Tibial nerve (tissue), 4 donors: ENCODE results near the gene TNRC6A.

Source experiments
- EP300 ChIP-seq, 2 donors: sonication (generic); formaldehyde crosslinking; IDR thresholded peaks; one replicate each; pipeline ENCODE4 v1.6.1; 2017; ENCODE audit warnings: antibody characterized with exemption in 2 of 2, mild to moderate bottlenecking in 1 of 2
- POLR2A ChIP-seq, 2 donors: fragments of 450-650 bp; IDR thresholded peaks; one replicate each; pipeline ENCODE4 v1.6.1; 2017; ENCODE audit warnings: antibody characterized with exemption in 2 of 2, mild to moderate bottlenecking in 2 of 2, moderate library complexity in 2 of 2
- TF ChIP-seq, protein P1 (sequence below), 5 experiments: fragments of 200-600 bp in 3 of 5; fragments of 450-650 bp in 2 of 5; sonication (generic) in 3 of 5; IDR thresholded peaks; one replicate each; pipeline ENCODE4 v1.5.1; 2016 to 2019; ENCODE audit warnings: antibody characterized with exemption in 5 of 5, mild to moderate bottlenecking in 3 of 5, moderate library complexity in 2 of 5

GRCh38 chr16:24683250-24683649 is 46.2 kb upstream of the TNRC6A start:
- TF ChIP-seq, protein P1, sequence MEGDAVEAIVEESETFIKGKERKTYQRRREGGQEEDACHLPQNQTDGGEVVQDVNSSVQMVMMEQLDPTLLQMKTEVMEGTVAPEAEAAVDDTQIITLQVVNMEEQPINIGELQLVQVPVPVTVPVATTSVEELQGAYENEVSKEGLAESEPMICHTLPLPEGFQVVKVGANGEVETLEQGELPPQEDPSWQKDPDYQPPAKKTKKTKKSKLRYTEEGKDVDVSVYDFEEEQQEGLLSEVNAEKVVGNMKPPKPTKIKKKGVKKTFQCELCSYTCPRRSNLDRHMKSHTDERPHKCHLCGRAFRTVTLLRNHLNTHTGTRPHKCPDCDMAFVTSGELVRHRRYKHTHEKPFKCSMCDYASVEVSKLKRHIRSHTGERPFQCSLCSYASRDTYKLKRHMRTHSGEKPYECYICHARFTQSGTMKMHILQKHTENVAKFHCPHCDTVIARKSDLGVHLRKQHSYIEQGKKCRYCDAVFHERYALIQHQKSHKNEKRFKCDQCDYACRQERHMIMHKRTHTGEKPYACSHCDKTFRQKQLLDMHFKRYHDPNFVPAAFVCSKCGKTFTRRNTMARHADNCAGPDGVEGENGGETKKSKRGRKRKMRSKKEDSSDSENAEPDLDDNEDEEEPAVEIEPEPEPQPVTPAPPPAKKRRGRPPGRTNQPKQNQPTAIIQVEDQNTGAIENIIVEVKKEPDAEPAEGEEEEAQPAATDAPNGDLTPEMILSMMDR (IDR thresholded peaks at IDR 0.05), result no peak
- no peak for TF ChIP-seq POLR2A (IDR thresholded peaks at IDR 0.05)
- TF ChIP-seq EP300 (IDR thresholded peaks at IDR 0.05), result no peak
